NB4 (cell line): Measurements from ENCODE around the gene HAPLN3.
A peak's percentile ranks its signal among the peaks of the same experiment; 100 is the strongest.

Experiments
- DNase-seq: peaks from one replicate; pipeline ENCODE4 v3.0.0; 2010; ENCODE audit warnings: low read depth
- H3K4me3 ChIP-seq: one replicate; pipeline ENCODE4 v1.5.1; 2011; ENCODE audit warnings: mild to moderate bottlenecking, low read depth, low read length, moderate library complexity
- MYC ChIP-seq: IDR thresholded peaks from 2 replicates; pipeline ENCODE4 v1.6.1; 2011; ENCODE audit warnings: low read depth, low read length
- POLR2A ChIP-seq: IDR thresholded peaks from 2 replicates; pipeline ENCODE4 v1.6.1; 2011; ENCODE audit warnings: mild to moderate bottlenecking; ENCODE audit not compliant: insufficient read length; ENCODE audit errors: extremely low read depth
- TF ChIP-seq, protein P1 (sequence below): IDR thresholded peaks from 2 replicates; pipeline ENCODE4 v1.6.1; 2011; ENCODE audit warnings: low read depth, low read length
- TF ChIP-seq, protein P2 (sequence below): IDR thresholded peaks from one replicate; pipeline ENCODE4 v1.5.1; 2012; ENCODE audit warnings: low read depth, low read length

HAPLN3 gene

GRCh38 chr15:88897456-88898194 lies 2.3 kb upstream of the HAPLN3 start:
- DNase-seq, result peak; percentile 75
- TF ChIP-seq, protein P1, sequence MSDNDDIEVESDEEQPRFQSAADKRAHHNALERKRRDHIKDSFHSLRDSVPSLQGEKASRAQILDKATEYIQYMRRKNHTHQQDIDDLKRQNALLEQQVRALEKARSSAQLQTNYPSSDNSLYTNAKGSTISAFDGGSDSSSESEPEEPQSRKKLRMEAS, result no peak
- TF ChIP-seq, protein P2, sequence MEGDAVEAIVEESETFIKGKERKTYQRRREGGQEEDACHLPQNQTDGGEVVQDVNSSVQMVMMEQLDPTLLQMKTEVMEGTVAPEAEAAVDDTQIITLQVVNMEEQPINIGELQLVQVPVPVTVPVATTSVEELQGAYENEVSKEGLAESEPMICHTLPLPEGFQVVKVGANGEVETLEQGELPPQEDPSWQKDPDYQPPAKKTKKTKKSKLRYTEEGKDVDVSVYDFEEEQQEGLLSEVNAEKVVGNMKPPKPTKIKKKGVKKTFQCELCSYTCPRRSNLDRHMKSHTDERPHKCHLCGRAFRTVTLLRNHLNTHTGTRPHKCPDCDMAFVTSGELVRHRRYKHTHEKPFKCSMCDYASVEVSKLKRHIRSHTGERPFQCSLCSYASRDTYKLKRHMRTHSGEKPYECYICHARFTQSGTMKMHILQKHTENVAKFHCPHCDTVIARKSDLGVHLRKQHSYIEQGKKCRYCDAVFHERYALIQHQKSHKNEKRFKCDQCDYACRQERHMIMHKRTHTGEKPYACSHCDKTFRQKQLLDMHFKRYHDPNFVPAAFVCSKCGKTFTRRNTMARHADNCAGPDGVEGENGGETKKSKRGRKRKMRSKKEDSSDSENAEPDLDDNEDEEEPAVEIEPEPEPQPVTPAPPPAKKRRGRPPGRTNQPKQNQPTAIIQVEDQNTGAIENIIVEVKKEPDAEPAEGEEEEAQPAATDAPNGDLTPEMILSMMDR, result peak; percentile 34
- H3K4me3 ChIP-seq, result no peak overlapping the region

DNA sequence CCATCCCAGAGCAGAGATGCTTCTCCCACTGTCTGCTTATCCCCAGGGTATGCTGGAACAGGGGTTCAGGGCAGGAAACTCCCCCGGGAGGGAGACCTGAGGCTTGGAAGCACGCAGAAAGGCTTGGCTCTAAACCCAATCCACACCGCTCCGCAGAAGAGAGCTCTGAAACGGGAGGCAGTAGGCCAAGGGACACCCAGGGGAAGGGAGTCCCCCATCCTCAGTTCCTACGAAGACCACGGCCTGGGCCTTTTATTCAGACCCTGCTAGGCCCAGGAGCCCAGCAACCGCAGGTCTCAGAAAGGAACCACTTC lies 1.8 kb upstream of the HAPLN3 start:
- TF ChIP-seq, protein P1, result no peak
- TF ChIP-seq, protein P2, result no peak
- TF ChIP-seq MYC (no peak), POLR2A (no peak)
- no peak for DNase-seq
- no peak overlapping the region for H3K4me3 ChIP-seq

- no peak overlapping the region for H3K4me3 ChIP-seq
- TF ChIP-seq, protein P2, result no peak
- TF ChIP-seq MYC (no peak), POLR2A (no peak)
- TF ChIP-seq, protein P1, result no peak
- DNase-seq, result no peak
Observed at GRCh38 chr15:88896333-88897033, 1.1 kb upstream of the HAPLN3 start.

DNA sequence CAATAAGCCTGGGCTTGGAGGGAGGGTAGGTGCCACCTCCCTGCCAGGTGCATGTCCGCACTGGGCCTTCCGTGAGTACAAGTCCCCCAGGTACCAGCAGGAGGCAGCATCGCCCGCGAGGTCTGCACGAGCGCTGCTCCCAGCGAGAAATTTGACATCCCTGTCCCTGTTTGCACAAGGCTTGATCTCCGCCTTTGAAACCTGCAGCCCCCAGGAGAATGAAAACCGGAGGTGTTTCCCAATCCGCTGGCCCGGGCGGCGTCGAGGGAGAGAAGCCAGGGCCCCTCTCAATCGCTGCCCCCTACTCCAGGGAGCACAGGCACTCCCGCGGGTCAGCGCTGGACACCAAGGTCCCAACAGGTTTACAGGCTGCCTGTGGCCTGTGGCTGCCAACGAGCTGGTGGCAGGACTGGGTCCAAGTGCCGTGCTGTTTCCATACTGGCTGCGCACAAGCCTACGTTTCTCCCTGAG lies 961 bp downstream of the HAPLN3 start:
- DNase-seq, result peak; percentile 59
- H3K4me3 ChIP-seq, result no peak overlapping the region
- no peak for TF ChIP-seq POLR2A
- TF ChIP-seq MYC, result no peak
- TF ChIP-seq, protein P2, result peak; percentile 66

DNA sequence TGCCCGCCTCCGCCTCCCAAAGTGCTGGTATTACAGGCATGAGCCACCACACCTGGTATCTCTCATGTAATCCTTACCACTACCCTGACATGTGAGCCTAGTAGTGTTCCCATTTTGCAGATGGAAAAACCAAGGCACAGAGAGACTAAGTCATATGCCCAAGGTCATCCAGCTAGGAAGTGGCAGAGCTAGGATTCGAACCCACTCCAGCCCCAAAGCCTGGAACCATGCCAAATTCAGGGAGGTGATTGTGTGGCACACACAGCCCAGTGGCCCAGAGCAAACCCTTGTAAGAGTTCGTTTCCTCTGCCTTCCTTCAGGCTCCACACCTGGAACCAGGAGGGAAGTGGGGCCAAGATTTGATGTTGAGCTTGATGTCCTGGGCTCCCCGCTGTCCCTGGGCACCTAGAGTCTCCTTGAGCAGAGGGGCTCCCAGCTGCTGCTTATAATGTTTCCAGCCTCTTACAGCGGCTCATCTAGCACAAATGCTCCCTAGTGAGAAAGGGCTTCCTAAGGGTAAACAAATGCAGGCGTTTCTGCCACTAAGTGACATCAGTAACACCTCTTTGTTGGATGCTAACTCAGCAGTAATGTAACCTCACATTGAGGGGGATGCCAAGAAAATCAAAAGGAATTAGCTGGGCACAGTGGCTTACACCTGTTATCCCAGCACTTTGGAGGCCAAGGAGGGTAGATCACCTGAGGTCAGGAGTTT lies 3.6 kb downstream of the HAPLN3 start:
- DNase-seq, result no peak
- TF ChIP-seq, protein P2, result no peak
- no peak overlapping the region for H3K4me3 ChIP-seq
